Stimulated activated CD4-positive, alpha-beta T cell treated with anti-CD3 and anti-CD28 coated beads, TNF-alpha, amount 100 ng/mL, for 1 hour (primary cell): ENCODE measurements around the gene DNAH6.
"Not testable (repeated sequence)": the region's sequence is repeated elsewhere in the genome, so short reads cannot be mapped to it uniquely, and the experiment has no call there.

Experiments used
- DNase-seq, 3 donors: peaks; one replicate each; pipeline ENCODE4 v3.0.0-alpha.2; 2020; ENCODE audit warnings: low read depth in 3 of 3, low spot score in 1 of 3

DNAH6 gene

GRCh38 chr2:84498150-84498799 lies 18.0 kb upstream of the DNAH6 start:
- no peak for DNase-seq

- not testable (repeated sequence) for DNase-seq
These were observed 5.3 kb upstream of the DNAH6 start for GRCh38 chr2:84511024-84511423.

GRCh38 chr2:84515788-84516187 lies 510 bp upstream of the DNAH6 start:
- no peak for DNase-seq

GRCh38 chr2:84519332-84519957 lies 3.1 kb downstream of the DNAH6 start:
- no peak for DNase-seq

GRCh38 chr2:84526562-84526961 lies 10.3 kb downstream of the DNAH6 start:
- DNase-seq: no peak

GRCh38 chr2:84527137-84528129 lies 11.1 kb downstream of the DNAH6 start:
- no peak for DNase-seq

GRCh38 chr2:84532291-84532690 lies 16.0 kb downstream of the DNAH6 start:
- no peak for DNase-seq

- no peak for DNase-seq
These were observed 17.9 kb downstream of the DNAH6 start for GRCh38 chr2:84534225-84534624.

GRCh38 chr2:84537251-84537650 lies 21.0 kb downstream of the DNAH6 start:
- no peak for DNase-seq

GRCh38 chr2:84539729-84540128 lies 23.4 kb downstream of the DNAH6 start:
- no peak for DNase-seq

- DNase-seq: no peak
These were observed 28.7 kb downstream of the DNAH6 start for GRCh38 chr2:84545005-84545404.

- no peak for DNase-seq
These were observed 30.3 kb downstream of the DNAH6 start for GRCh38 chr2:84546551-84546950.

- no peak for DNase-seq
These were observed 32.0 kb downstream of the DNAH6 start for GRCh38 chr2:84548303-84548702.

GRCh38 chr2:84550916-84551315 lies 34.6 kb downstream of the DNAH6 start:
- no peak for DNase-seq

- not testable (repeated sequence) for DNase-seq
These were observed 35.2 kb downstream of the DNAH6 start for GRCh38 chr2:84551526-84551925.

GRCh38 chr2:84556190-84556589 lies 39.9 kb downstream of the DNAH6 start:
- DNase-seq: no peak

- no peak for DNase-seq
These were observed 43.5 kb downstream of the DNAH6 start for GRCh38 chr2:84559838-84560237.

GRCh38 chr2:84579661-84580060 lies 63.4 kb downstream of the DNAH6 start:
- no peak for DNase-seq

- no peak for DNase-seq
These were observed 87.6 kb downstream of the DNAH6 start for GRCh38 chr2:84603911-84604310.

- DNase-seq: no peak
These were observed 96.8 kb downstream of the DNAH6 start for GRCh38 chr2:84613082-84613481.

GRCh38 chr2:84619794-84620371 lies 103.6 kb downstream of the DNAH6 start:
- no peak for DNase-seq
